ENCODE results near the gene RET. TPM values are rescaled to one million over a fixed set of nuclear protein-coding genes. Genes with fewer than 3 reads are reported as not detected.

RET gene
- total RNA-seq, result 1 to 10 TPM in 1 of 4 donors, under 1 TPM in 3; 0.23 to 2.1 (median 0.78) TPM

DNA sequence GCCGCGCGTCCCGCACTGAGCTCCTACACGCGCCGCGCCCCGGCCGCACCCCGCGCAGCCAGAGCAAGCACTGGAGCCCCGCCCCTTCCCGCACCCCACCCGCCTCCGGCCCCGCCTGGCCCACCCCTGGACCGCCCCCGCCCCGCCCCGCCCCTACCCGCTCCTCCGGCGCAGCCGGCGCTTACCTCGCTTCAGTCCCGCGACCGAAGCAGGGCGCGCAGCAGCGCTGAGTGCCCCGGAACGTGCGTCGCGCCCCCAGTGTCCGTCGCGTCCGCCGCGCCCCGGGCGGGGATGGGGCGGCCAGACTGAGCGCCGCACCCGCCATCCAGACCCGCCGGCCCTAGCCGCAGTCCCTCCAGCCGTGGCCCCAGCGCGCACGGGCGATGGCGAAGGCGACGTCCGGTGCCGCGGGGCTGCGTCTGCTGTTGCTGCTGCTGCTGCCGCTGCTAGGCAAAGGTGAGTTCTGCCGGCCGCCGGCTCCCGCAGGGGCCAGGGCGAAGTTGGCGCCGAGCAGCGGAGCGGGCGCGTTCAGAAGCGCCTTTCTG lies at the start of gene RET:
TSS of gene RET (plus strand) at position 194 of the 545 bp plus-strand sequence. CDS start at position 384, 190 bp downstream.
- Histone ChIP-seq H3K27ac (no peak within 1 kb of the TSS), H3K27me3 (peaks cover 59% of the 10 kb centered on the region), H3K4me3 (peak within 1 kb of the TSS; percentile 55), H3K9me3 (no peaks in the 10 kb centered on the region), H3K36me3 (no peaks in the 10 kb centered on the region), H3K4me1 (peaks cover 20% of the 10 kb centered on the region)
- no peak for DNase-seq (ENCODE audit: low spot score in 2 of 2)
- TF ChIP-seq POLR2A (IDR thresholded peaks at IDR 0.05), result no peak
- TF ChIP-seq, protein P1, sequence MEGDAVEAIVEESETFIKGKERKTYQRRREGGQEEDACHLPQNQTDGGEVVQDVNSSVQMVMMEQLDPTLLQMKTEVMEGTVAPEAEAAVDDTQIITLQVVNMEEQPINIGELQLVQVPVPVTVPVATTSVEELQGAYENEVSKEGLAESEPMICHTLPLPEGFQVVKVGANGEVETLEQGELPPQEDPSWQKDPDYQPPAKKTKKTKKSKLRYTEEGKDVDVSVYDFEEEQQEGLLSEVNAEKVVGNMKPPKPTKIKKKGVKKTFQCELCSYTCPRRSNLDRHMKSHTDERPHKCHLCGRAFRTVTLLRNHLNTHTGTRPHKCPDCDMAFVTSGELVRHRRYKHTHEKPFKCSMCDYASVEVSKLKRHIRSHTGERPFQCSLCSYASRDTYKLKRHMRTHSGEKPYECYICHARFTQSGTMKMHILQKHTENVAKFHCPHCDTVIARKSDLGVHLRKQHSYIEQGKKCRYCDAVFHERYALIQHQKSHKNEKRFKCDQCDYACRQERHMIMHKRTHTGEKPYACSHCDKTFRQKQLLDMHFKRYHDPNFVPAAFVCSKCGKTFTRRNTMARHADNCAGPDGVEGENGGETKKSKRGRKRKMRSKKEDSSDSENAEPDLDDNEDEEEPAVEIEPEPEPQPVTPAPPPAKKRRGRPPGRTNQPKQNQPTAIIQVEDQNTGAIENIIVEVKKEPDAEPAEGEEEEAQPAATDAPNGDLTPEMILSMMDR (IDR thresholded peaks at IDR 0.05), result no peak
- TF ChIP-seq POLR2AphosphoS5 (IDR thresholded peaks at IDR 0.05), result no peak
- no peak for TF ChIP-seq EP300 (IDR thresholded peaks at IDR 0.05)
- 0% methylated on average over 1 of the region's 78 CpGs for WGBS

DNA sequence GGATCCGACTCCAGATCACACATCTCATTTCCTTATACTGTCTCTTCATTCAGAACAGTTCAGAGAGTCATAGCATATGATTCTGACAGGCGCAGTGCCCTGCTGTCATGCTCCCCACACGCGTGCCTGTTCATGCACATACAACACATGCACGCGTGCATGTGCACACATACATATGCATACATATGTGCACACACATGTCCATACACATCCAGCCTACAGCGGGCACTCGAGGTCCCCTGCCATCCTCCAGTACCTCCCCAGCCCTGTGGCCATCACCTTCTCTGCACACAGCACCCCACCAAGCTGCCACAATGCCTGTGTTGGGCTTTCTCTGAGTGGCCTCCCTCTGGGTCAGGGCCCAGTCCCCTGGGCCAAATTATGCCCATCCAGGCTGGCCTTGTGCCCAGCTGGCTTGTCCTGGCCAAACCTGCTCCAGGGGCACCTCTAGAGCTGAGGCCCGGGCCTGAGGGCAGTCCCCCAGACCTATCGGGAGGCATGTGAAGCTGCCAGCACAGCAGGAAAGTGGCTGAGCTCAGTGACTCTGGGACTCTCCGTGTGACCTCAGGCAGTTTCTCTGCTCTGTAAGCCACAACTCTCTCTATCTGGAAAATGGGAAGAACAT lies 49.4 kb upstream of the RET start:
- TF ChIP-seq POLR2AphosphoS5 (IDR thresholded peaks at IDR 0.05), result no peak
- TF ChIP-seq, protein P1 (IDR thresholded peaks at IDR 0.05), result no peak
- no peak for TF ChIP-seq EP300 (IDR thresholded peaks at IDR 0.05)
- no peak for TF ChIP-seq POLR2A (IDR thresholded peaks at IDR 0.05)
- Histone ChIP-seq H3K4me3 (no peak overlapping the region), H3K9me3 (peaks cover 6% of the 10 kb centered on the region), H3K27me3 (peaks cover 2% of the 10 kb centered on the region), H3K4me1 (peaks cover 8% of the 10 kb centered on the region), H3K36me3 (no peaks in the 10 kb centered on the region), H3K27ac (no peak overlapping the region)
- 93% methylated on average over 8 of the region's 11 CpGs for WGBS
- DNase-seq (ENCODE audit: low spot score in 2 of 2), result no peak

DNA sequence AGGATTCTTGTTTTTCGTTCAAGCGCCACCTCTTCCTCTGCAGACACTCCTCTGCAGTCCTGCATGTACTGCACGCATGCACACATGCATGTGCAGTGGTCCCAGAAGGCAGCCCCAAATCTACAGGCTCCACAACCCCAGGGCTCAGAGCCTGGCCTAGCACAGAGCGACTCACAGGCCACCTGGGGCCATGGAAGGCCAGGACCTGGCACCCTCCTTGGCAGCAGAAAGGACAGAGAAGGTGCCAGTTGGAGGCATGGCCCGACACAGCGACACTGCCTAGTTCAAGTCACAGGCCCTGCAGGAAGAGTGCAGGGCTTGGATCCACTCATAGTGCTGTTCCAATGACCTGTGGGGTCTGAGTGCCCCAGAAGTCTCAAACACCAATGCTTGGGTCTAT lies 48.7 kb upstream of the RET start:
- no peak for DNase-seq (ENCODE audit: low spot score in 2 of 2)
- no peak overlapping the region for H3K27ac ChIP-seq
- TF ChIP-seq POLR2AphosphoS5 (IDR thresholded peaks at IDR 0.05) (no peak), POLR2A (IDR thresholded peaks at IDR 0.05) (no peak), EP300 (IDR thresholded peaks at IDR 0.05) (no peak)
- TF ChIP-seq, protein P1 (IDR thresholded peaks at IDR 0.05), result no peak
- H3K4me1 ChIP-seq, result peaks cover 8% of the 10 kb centered on the region
- peaks cover 2% of the 10 kb centered on the region for H3K27me3 ChIP-seq
- H3K4me3 ChIP-seq, result no peak overlapping the region
- H3K9me3 ChIP-seq, result peaks cover 7% of the 10 kb centered on the region
- 100% methylated on average over 3 of the region's 6 CpGs for WGBS
- H3K36me3 ChIP-seq, result no peaks in the 10 kb centered on the region

DNA sequence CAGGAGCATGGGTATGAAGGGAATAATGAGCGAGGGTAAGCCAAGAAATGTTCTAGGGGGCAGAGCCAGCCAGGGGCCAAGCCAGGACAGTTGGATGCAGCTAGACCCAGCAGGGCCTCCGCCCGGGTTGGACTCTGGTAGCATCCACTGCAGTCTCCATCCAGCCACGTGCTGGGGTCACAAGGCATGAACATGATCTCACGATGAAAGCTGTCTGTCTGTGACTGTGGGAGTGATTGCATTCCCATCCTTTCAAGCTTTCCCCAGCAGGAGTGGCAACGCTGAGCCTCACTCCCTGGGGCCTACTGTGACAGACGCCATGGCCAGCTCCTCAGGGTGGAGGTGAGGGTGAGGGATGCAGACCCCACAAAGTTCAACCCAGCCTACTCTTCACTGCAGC lies 47.8 kb upstream of the RET start:
- DNase-seq (ENCODE audit: low spot score in 2 of 2), result no peak
- TF ChIP-seq POLR2AphosphoS5 (IDR thresholded peaks at IDR 0.05) (no peak), EP300 (IDR thresholded peaks at IDR 0.05) (no peak), POLR2A (IDR thresholded peaks at IDR 0.05) (no peak)
- TF ChIP-seq, protein P1 (IDR thresholded peaks at IDR 0.05), result no peak
- WGBS, result 74% methylated on average over 6 of the region's 7 CpGs
- Histone ChIP-seq H3K9me3 (peaks cover 7% of the 10 kb centered on the region), H3K4me1 (peaks cover 8% of the 10 kb centered on the region), H3K27ac (no peak overlapping the region), H3K27me3 (peaks cover 2% of the 10 kb centered on the region), H3K36me3 (no peaks in the 10 kb centered on the region), H3K4me3 (no peak overlapping the region)

DNA sequence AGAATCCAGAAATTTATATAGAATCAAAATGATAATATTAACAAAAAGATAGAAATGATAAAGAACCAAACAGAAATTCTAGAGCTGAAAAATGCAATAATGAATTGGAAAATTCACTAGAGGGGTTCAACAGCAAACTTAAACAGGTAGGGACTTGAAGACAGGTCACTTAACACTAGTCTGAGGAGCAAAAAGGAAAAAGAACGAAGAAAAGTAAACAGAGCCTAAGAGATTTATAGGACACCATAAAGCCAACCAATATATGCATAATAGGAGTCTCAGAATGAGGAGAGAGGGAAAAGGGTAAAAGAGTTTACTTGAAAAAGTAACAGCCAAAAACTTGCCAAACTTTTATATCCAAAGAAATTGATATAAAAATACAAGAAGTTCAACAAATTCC lies 44.3 kb upstream of the RET start:
- 73% methylated on average over 1 of the region's 1 CpG for WGBS
- TF ChIP-seq EP300 (IDR thresholded peaks at IDR 0.05) (no peak), POLR2A (IDR thresholded peaks at IDR 0.05) (no peak), POLR2AphosphoS5 (IDR thresholded peaks at IDR 0.05) (no peak)
- TF ChIP-seq, protein P1 (IDR thresholded peaks at IDR 0.05), result no peak
- no peak for DNase-seq (ENCODE audit: low spot score in 2 of 2)
- Histone ChIP-seq H3K9me3 (peaks cover 7% of the 10 kb centered on the region), H3K27me3 (no peaks in the 10 kb centered on the region), H3K4me1 (no peaks in the 10 kb centered on the region), H3K4me3 (no peak overlapping the region), H3K36me3 (no peaks in the 10 kb centered on the region), H3K27ac (no peak overlapping the region)
